Loucy (cell line): ENCODE results near the gene KDM2B.

Source experiments
- H2AFZ ChIP-seq: fragments of 200-600 bp; sonication (generic); 2 replicates; pipeline ENCODE4 v1.6.0; 2016; ENCODE audit warnings: antibody characterized with exemption, mild to moderate bottlenecking, low read length, moderate library complexity
- H3F3A ChIP-seq: fragments of 200-600 bp; 2 replicates; pipeline ENCODE4 v1.6.0; 2016; ENCODE audit warnings: antibody characterized with exemption, low read depth, mild to moderate bottlenecking
- H3K27me3 ChIP-seq: fragments of 200-600 bp; sonication (generic); 2 replicates; pipeline ENCODE4 v1.6.1; 2014; ENCODE audit warnings: low read length, mild to moderate bottlenecking; ENCODE audit not compliant: insufficient read depth, poor library complexity, severe bottlenecking
- H3K36me3 ChIP-seq: fragments of 200-600 bp; sonication (generic); 2 replicates; pipeline ENCODE4 v1.6.1; 2016; ENCODE audit warnings: low read length; ENCODE audit not compliant: insufficient read depth
- H3K4me1 ChIP-seq: fragments of 200-600 bp; sonication (generic); 2 replicates; pipeline ENCODE4 v1.5.1; 2014; ENCODE audit warnings: low read length, mild to moderate bottlenecking; ENCODE audit not compliant: insufficient read depth, poor library complexity, severe bottlenecking
- H3K4me2 ChIP-seq: fragments of 200-600 bp; sonication (generic); 2 replicates; pipeline ENCODE4 v1.6.0; 2014; ENCODE audit warnings: antibody characterized with exemption, low read length, low read depth, mild to moderate bottlenecking; ENCODE audit not compliant: poor library complexity, severe bottlenecking
- H3K4me3 ChIP-seq: fragments of 200-600 bp; sonication (generic); 2 replicates; pipeline ENCODE4 v1.5.1; 2014; ENCODE audit warnings: low read length, mild to moderate bottlenecking, mixed read lengths; ENCODE audit not compliant: poor library complexity, severe bottlenecking
- H3K79me2 ChIP-seq: fragments of 200-600 bp; sonication (generic); 2 replicates; pipeline ENCODE4 v1.6.1; 2014; ENCODE audit warnings: low read length; ENCODE audit not compliant: insufficient read depth
- H3K9ac ChIP-seq: fragments of 200-600 bp; sonication (generic); 2 replicates; pipeline ENCODE4 v1.6.0; 2014; ENCODE audit warnings: mild to moderate bottlenecking, low read depth, low read length, moderate library complexity; ENCODE audit not compliant: poor library complexity, severe bottlenecking
- H3K9me2 ChIP-seq: fragments of 200-600 bp; sonication (generic); replicated peaks from 2 replicates; pipeline ENCODE4 v1.6.1; 2016; ENCODE audit warnings: low read depth, low read length, mixed read lengths
- H3K9me3 ChIP-seq: fragments of 200-600 bp; sonication (generic); 2 replicates; pipeline ENCODE4 v1.6.1; 2014; ENCODE audit warnings: mild to moderate bottlenecking, antibody characterized with exemption, low read length, low read depth; ENCODE audit not compliant: insufficient read depth
- H4K20me1 ChIP-seq: fragments of 200-600 bp; sonication (generic); 2 replicates; pipeline ENCODE4 v1.6.0; 2014; ENCODE audit warnings: antibody characterized with exemption, low read length, mild to moderate bottlenecking; ENCODE audit not compliant: insufficient read depth, poor library complexity, severe bottlenecking
- CTCF ChIP-seq: fragments of 200-600 bp; sonication (generic); conservative IDR thresholded peaks from 2 replicates; pipeline ENCODE4 v1.5.1; 2014; ENCODE audit warnings: mild to moderate bottlenecking, antibody characterized with exemption, low read length
- EZH2phosphoT487 ChIP-seq: fragments of 200-600 bp; IDR thresholded peaks from 2 replicates; pipeline ENCODE4 v1.6.1; 2018; ENCODE audit warnings: antibody characterized with exemption, mild to moderate bottlenecking, moderate library complexity, borderline replicate concordance

Gene KDM2B

GRCh38 chr12:121575952-121576625 lies 4.7 kb downstream of the KDM2B start:
- Histone ChIP-seq H3K4me3 (no peak overlapping the region), H3F3A (peaks cover 3% of the 10 kb centered on the region; the same call in 1 of the 2 replicates), H3K4me1 (peaks cover 20% of the 10 kb centered on the region), H3K27me3 (no peaks in the 10 kb centered on the region), H3K36me3 (peaks cover 16% of the 10 kb centered on the region; the same call in 1 of the 2 replicates), H3K9me3 (no peaks in the 10 kb centered on the region), H3K79me2 (peaks cover 32% of the 10 kb centered on the region), H3K9me2 (no peaks in the 10 kb centered on the region), H3K4me2 (peak overlapping the region; percentile 99), H2AFZ (no peak overlapping the region), H4K20me1 (no peaks in the 10 kb centered on the region), H3K9ac (no peak overlapping the region)
- TF ChIP-seq CTCF (no peak), EZH2phosphoT487 (no peak)

GRCh38 chr12:121575051-121575450 lies 5.8 kb downstream of the KDM2B start:
- Histone ChIP-seq H3K79me2 (peaks cover 29% of the 10 kb centered on the region), H4K20me1 (no peaks in the 10 kb centered on the region), H2AFZ (no peak overlapping the region), H3K9ac (no peak overlapping the region), H3K4me3 (no peak overlapping the region), H3K9me3 (no peaks in the 10 kb centered on the region), H3F3A (0 out of 2 replicates have a peak, but pooled peaks cover 3% of the 10 kb centered on the region), H3K9me2 (no peaks in the 10 kb centered on the region), H3K4me1 (peaks cover 15% of the 10 kb centered on the region), H3K4me2 (no peak overlapping the region), H3K36me3 (peaks cover 19% of the 10 kb centered on the region; the same call in 1 of the 2 replicates), H3K27me3 (no peaks in the 10 kb centered on the region)
- TF ChIP-seq CTCF (no peak), EZH2phosphoT487 (no peak)

GRCh38 chr12:121574025-121574424 lies 6.8 kb downstream of the KDM2B start:
- no peak overlapping the region for H3K9ac ChIP-seq

More at GRCh38 chr12:121574025-121574424, 6.8 kb downstream of the KDM2B start:
- Histone ChIP-seq H3K27me3 (no peaks in the 10 kb centered on the region), H3K4me3 (no peak overlapping the region), H3F3A (no peaks in the 10 kb centered on the region), H3K4me1 (peaks cover 9% of the 10 kb centered on the region), H3K36me3 (peaks cover 19% of the 10 kb centered on the region; the same call in 1 of the 2 replicates), H3K4me2 (no peak overlapping the region), H2AFZ (no peak overlapping the region), H4K20me1 (no peaks in the 10 kb centered on the region), H3K9me2 (no peaks in the 10 kb centered on the region), H3K9me3 (no peaks in the 10 kb centered on the region), H3K79me2 (peaks cover 19% of the 10 kb centered on the region)
- TF ChIP-seq EZH2phosphoT487 (no peak), CTCF (no peak)
